GM21717 (cell line): ENCODE data around the gene IGFBP7.
"Not testable (repeated sequence)": the region's sequence is repeated elsewhere in the genome, so short reads cannot be mapped to it uniquely, and the experiment has no call there.

Source experiments
- ATAC-seq: cut with Tn5 transposase; IDR thresholded peaks from one replicate; pipeline ENCODE4 v1.9.1; 2021; ENCODE audit warnings: mild to moderate bottlenecking, moderate library complexity; ENCODE audit not compliant: unreplicated experiment

IGFBP7 gene

GRCh38 chr4:57075367-57075766, 34.8 kb downstream of the IGFBP7 start:
- ATAC-seq: no peak

- ATAC-seq: no peak
Measured at GRCh38 chr4:57074744-57075143, 35.4 kb downstream of the IGFBP7 start.

GRCh38 chr4:57073559-57073958, 36.6 kb downstream of the IGFBP7 start:
- no peak for ATAC-seq

- ATAC-seq: no peak
Measured at GRCh38 chr4:57071326-57071725, 38.9 kb downstream of the IGFBP7 start.

GRCh38 chr4:57070461-57070860, 39.7 kb downstream of the IGFBP7 start:
- no peak for ATAC-seq

- ATAC-seq: no peak
Measured at GRCh38 chr4:57068237-57068981, 41.8 kb downstream of the IGFBP7 start.

GRCh38 chr4:57065730-57066482, 44.3 kb downstream of the IGFBP7 start:
- no peak for ATAC-seq

GRCh38 chr4:57064811-57065711, 45.1 kb downstream of the IGFBP7 start:
- ATAC-seq: no peak

- ATAC-seq: no peak
Measured at GRCh38 chr4:57064120-57064519, 46.1 kb downstream of the IGFBP7 start.

- no peak for ATAC-seq
Measured at GRCh38 chr4:57063518-57063917, 46.7 kb downstream of the IGFBP7 start.

- no peak for ATAC-seq
Measured at GRCh38 chr4:57061395-57061794, 48.8 kb downstream of the IGFBP7 start.

GRCh38 chr4:57060717-57061067, 49.5 kb downstream of the IGFBP7 start:
- not testable (repeated sequence) for ATAC-seq

- no peak for ATAC-seq
Measured at GRCh38 chr4:57059890-57060716, 50.1 kb downstream of the IGFBP7 start.

GRCh38 chr4:57055886-57056285, 54.3 kb downstream of the IGFBP7 start:
- ATAC-seq: no peak

- no peak for ATAC-seq
Measured at GRCh38 chr4:57053508-57053907, 56.7 kb downstream of the IGFBP7 start.

GRCh38 chr4:57051524-57051923, 58.7 kb downstream of the IGFBP7 start:
- ATAC-seq: no peak

GRCh38 chr4:57051095-57051494, 59.1 kb downstream of the IGFBP7 start:
- ATAC-seq: no peak

GRCh38 chr4:57048590-57049304, 61.4 kb downstream of the IGFBP7 start:
- ATAC-seq: no peak

- ATAC-seq: not testable (repeated sequence)
Measured at GRCh38 chr4:57047046-57047445, 63.1 kb downstream of the IGFBP7 start.

GRCh38 chr4:57044996-57045395, 65.2 kb downstream of the IGFBP7 start:
- no peak for ATAC-seq
